ENCODE data around the gene SUMF2.
"Not testable (repeated sequence)": the region's sequence is repeated elsewhere in the genome, so short reads cannot be mapped to it uniquely, and the experiment has no call there.

SUMF2 gene

GRCh38 chr7:56066376-56066775 lies 2.3 kb downstream of the SUMF2 start:
- not testable (repeated sequence) for DNase-seq

GRCh38 chr7:56074371-56074791 lies 10.3 kb downstream of the SUMF2 start:
- peak; percentile 63 for DNase-seq

DNA sequence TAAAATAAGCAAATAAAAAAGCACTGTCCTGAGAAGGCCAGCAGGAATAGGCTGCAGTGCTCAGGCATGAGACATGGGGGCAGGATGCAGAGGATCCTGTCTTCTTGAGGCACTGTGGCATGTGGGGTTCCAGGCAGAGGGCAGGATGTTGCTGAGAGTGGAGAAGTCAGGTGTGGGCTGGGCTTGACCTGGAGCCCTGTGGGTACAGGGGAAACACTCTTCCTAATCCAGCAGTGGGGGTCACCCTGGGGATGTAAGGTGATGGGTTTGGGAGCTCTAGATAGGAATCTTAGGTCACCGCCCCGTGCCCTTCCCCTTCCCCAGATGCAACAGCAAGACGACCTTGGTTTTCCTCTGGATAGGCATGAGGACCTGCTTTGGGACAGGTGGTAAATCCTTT lies 13.6 kb downstream of the SUMF2 start:
- no peak for DNase-seq

DNA sequence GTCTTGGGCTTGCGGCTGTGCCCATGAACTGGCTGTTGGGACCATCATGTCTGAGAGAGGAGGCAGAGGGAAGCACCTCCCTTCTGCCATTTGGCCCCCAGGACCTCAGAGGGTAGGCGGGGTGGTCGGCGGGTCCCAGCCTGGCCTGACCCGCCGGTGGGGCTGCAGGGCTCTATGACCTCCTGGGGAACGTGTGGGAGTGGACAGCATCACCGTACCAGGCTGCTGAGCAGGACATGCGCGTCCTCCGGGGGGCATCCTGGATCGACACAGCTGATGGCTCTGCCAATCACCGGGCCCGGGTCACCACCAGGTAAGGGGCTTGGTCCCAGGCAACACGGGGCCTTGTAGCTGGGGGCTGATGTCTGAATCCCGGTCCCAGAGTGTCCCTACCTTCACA lies 14.1 kb downstream of the SUMF2 start:
- DNase-seq, result no peak

DNA sequence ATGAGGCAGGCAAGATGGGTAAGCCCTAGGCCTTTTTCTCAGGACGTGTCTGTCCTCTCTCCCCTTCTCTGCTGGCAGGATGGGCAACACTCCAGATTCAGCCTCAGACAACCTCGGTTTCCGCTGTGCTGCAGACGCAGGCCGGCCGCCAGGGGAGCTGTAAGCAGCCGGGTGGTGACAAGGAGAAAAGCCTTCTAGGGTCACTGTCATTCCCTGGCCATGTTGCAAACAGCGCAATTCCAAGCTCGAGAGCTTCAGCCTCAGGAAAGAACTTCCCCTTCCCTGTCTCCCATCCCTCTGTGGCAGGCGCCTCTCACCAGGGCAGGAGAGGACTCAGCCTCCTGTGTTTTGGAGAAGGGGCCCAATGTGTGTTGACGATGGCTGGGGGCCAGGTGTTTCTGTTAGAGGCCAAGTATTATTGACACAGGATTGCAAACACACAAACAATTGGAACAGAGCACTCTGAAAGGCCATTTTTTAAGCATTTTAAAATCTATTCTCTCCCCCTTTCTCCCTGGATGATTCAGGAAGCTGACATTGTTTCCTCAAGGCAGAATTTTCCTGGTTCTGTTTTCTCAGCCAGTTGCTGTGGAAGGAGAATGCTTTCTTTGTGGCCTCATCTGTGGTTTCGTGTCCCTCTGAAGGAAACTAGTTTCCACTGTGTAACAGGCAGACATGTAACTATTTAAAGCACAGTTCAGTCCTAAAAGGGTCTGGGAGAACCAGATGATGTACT lies 15.5 kb downstream of the SUMF2 start:
- DNase-seq, result peak; percentile 84

DNA sequence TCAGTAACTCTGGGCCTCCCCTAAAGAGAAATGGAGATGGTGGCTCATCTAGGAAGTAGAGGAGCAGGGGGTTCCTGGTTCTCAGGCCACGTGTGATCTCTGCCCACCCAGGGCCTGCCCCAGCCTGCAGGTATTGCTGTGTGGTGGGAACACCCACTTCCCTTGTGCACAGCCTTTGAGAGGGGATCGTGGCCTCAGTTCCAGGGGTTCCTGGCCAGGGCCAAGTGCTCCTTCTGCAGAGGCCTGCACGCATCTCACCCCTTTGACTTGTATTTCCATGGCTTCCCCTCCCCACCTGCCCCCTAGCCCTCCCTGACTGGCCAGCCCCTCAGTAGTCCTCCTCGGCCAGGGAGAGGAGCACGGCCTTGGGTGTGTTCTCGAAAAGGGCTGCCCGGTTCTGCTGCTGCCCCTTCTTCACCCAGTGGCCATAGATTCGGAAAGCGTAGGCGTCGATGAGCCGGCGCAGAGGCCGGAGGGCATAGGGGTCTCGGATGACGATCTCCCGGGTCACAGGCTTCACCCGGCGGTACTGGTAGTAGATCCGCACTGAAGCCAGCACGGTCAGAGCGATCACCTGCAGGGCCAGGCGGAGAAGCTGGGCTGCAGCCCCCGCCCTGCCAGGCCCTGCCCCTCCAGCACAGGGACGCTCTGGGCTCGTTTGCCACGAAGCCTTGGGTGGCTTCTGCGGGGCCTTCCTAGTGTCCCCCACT lies 16.8 kb downstream of the SUMF2 start:
- not testable (repeated sequence) for DNase-seq

- no peak for DNase-seq
Observed at GRCh38 chr7:56081626-56082340, 17.7 kb downstream of the SUMF2 start.

- DNase-seq, result peak; percentile 76
Observed at GRCh38 chr7:56083150-56083785, 19.2 kb downstream of the SUMF2 start.

DNA sequence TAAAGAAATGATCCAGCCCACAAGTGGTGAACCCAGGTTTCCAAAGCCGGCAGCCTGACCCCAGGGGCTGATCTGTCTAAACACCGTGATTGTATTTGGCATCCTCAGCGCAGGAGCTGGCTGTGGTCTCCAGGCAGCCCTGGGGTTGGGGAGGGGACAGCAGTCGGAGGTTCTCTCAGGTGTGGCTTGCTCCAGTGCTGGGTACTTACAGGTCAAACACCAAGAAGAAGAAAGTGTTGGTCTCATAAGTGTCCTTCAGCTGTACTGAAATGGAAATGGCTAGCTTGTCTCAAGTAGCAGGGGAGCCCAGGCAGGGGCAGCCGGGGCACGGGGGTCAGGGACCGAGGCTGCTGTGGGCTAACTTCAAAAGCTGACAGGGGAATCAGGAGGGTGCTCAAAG lies 22.7 kb downstream of the SUMF2 start:
- no peak for DNase-seq

DNA sequence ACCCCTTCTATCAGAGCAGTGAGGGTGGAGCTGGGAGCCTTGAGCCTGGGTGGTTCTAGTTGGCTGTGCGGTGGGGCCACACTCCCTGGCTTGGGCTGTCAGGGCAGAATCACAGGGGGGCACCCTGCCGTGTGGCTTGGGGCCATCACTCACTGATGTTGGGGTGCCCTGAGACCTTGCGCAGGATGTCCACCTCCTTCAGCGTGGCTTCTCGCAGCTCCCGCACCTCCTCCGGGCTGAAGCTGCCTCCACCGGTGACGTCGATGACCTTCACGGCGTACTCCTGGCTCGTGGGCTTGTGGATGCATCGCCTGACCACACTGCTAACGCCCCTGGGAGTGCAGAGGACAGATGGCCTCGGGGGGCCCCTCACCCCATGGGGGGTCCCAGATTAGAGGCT lies 23.4 kb downstream of the SUMF2 start:
- DNase-seq, result no peak

DNA sequence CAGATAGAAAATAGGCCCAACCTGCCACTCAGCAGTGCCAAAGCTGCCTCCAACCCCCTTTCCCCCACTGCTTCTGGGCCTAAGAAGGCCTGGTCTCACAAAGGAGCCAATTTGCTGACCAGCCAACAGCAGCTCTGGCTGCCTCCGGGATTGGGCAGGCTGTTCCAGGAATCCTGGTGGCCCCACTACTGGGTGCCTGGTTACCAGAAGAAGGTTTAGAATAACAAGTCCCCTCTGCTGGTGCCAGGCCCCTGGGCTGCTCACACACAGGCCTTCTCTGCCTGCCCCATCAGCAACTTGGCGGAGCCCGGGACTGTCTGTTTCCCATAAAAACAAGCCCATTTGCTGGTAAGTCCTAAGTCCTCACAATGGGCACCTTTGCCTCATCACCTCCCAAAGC lies 27.5 kb downstream of the SUMF2 start:
- DNase-seq, result no peak

GRCh38 chr7:56092388-56092787 lies 28.3 kb downstream of the SUMF2 start:
- not testable (repeated sequence) for DNase-seq

DNA sequence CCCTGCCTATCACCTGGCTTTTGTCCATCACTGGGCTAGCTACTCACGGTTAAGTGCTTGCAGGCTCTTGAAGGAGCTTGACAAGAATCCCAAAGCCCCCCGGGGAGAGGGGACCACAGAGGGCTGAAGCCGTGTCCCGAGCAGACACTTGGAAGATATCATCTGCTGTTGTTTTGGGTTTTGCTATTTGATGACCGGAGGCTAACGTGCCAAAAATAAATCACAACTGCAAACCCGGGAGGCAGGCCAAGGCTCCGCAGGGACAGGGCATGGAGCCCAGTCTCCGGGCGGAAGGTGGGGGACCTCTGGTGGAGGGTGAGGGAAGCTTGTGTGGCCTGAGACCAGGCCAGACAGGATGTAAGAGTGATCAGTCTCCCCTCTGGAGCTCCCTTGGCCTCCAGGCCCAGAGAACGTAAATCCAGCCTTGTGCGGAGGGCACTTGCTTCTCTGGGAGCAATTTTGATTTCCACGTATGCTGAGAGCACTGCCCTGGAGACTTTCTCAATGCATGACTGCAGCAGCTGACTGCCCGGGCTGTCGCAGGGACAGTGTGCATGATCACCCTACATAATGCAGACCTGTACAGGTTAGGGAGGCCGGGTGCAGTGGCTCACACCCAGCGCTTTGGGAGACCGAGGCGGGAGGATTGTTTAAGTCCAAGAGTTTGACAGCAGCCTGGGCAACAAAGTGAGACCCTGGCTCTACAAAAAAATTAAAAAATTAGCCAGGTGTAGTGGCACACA lies 28.9 kb downstream of the SUMF2 start, which contains the start of gene PHKG1:
TSS of gene PHKG1 (minus strand) at position 164 of the 743 bp plus-strand sequence. CDS start 4,011 bp downstream, outside the sequence.
- DNase-seq, result peak; percentile 22

- DNase-seq, result no peak
Observed at GRCh38 chr7:56097700-56098099, 33.6 kb downstream of the SUMF2 start.

- DNase-seq, result not testable (repeated sequence)
Observed at GRCh38 chr7:56098187-56099008, 34.3 kb downstream of the SUMF2 start.

GRCh38 chr7:56099653-56100052 lies 35.6 kb downstream of the SUMF2 start:
- no peak for DNase-seq

- DNase-seq, result not testable (repeated sequence)
Observed at GRCh38 chr7:56104138-56104537, 40.1 kb downstream of the SUMF2 start.

- DNase-seq, result no peak
Observed at GRCh38 chr7:56105508-56105907, 41.4 kb downstream of the SUMF2 start.

GRCh38 chr7:56106108-56107073 lies 42.3 kb downstream of the SUMF2 start, which contains the start of gene CHCHD2:
Gene CHCHD2 (minus strand): TSS chr7:56106476. CDS start chr7:56106413, 63 bp downstream.
- DNase-seq, result peak; percentile 98

DNA sequence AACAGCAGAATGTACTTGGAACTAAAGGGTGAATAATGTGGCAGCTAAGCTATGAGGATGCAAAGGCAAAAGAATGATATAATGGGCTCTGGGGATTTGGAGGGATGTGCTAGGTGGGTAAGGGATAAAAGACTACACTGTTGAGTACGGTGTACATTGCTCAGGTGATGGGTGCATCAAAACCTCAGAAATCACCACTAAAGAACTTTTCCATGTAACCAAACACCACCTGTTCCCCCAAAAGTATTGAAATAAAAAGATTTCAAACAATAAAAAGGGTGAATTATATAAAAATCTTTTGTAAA lies 43.8 kb downstream of the SUMF2 start:
- DNase-seq, result no peak
